H1 (cell line): ENCODE results near the gene ARHGAP1. TPM values are rescaled to one million over a fixed set of nuclear protein-coding genes. Genes with fewer than 3 reads are reported as not detected.

Experiments
- CTCF ChIA-PET: fragments of 300-600 bp; sonication (Branson Sonifier 250); formaldehyde crosslinking; loops from one replicate; lab custom pipeline; 2021; ENCODE audit not compliant: partially characterized antibody; lab: Charles Lee
- POLR2A ChIA-PET: fragments of 300-600 bp; sonication (Branson Sonifier 250); formaldehyde crosslinking; loops from one replicate; lab custom pipeline; 2021; ENCODE audit warnings: inconsistent platforms; ENCODE audit not compliant: partially characterized antibody; lab: Charles Lee
- DNase-seq, 2 experiments: peaks; one replicate each; pipeline versions ENCODE4 v3.0.0 to v3.0.0-alpha.2; 2010 to 2022; ENCODE audit warnings: low spot score in 2 of 2, low read depth in 1 of 2, mixed read lengths in 1 of 2
- FAIRE-seq: peaks from 2 replicates; lab custom pipeline; 2011; peaks lifted over from hg19 to GRCh38; lab: Jason Lieb, UNC
- H2AFZ ChIP-seq: 2 replicates; pipeline ENCODE4 v1.8.1; 2012; ENCODE audit warnings: low read length, inconsistent platforms
- H2AK5ac ChIP-seq: 2 replicates; pipeline ENCODE4 v1.6.1; 2013; ENCODE audit warnings: low read depth, low read length
- H2BK120ac ChIP-seq: replicated peaks from 2 replicates; pipeline ENCODE3; 2013; ENCODE audit warnings: low read depth, low read length, inconsistent platforms
- H2BK12ac ChIP-seq: 2 replicates; pipeline ENCODE4 v1.6.1; 2013; ENCODE audit warnings: low read depth, low read length
- H2BK15ac ChIP-seq: 2 replicates; pipeline ENCODE4 v1.6.1; 2013; ENCODE audit warnings: low read length
- H2BK20ac ChIP-seq: 2 replicates; pipeline ENCODE4 v1.6.1; 2013; ENCODE audit warnings: low read length
- H2BK5ac ChIP-seq: 2 replicates; pipeline ENCODE4 v1.6.1; 2013; ENCODE audit warnings: low read depth, low read length
- H3K14ac ChIP-seq: 2 replicates; pipeline ENCODE4 v1.6.1; 2013; ENCODE audit warnings: inconsistent platforms; ENCODE audit not compliant: insufficient read length
- H3K18ac ChIP-seq: 2 replicates; pipeline ENCODE4 v1.6.1; 2013; ENCODE audit warnings: low read length; ENCODE audit errors: extremely low read depth
- H3K23ac ChIP-seq: 2 replicates; pipeline ENCODE4 v1.6.1; 2013; ENCODE audit warnings: inconsistent platforms; ENCODE audit not compliant: insufficient read length
- H3K23me2 ChIP-seq: 2 replicates; pipeline ENCODE4 v1.6.1; 2013; ENCODE audit warnings: low read depth, low read length
- H3K27ac ChIP-seq: 2 replicates; pipeline ENCODE4 v1.6.1; 2011; ENCODE audit warnings: low read depth, low read length, inconsistent platforms
- H3K27me3 ChIP-seq, 4 experiments: replicated peaks in 1 of 4; 1 replicate in 1 of 4; 2 replicates in 3 of 4; pipeline versions ENCODE4 v1.6.1 to v1.8.1; 2011 to 2013; ENCODE audit warnings: low read length in 3 of 4, mild to moderate bottlenecking in 3 of 4, inconsistent platforms in 2 of 4, mixed read lengths in 2 of 4, moderate library complexity in 1 of 4; ENCODE audit not compliant: control insufficient read depth in 3 of 4, insufficient read depth in 3 of 4; ENCODE audit errors: extremely low read depth in 1 of 4
- H3K36me3 ChIP-seq, 4 experiments: 2 replicates each; pipeline versions ENCODE4 v1.6.1 to v1.8.1; 2011 to 2013; ENCODE audit warnings: mild to moderate bottlenecking in 4 of 4, low read length in 3 of 4, moderate library complexity in 2 of 4, control low read depth in 1 of 4, inconsistent platforms in 1 of 4; ENCODE audit not compliant: insufficient read depth in 4 of 4, control insufficient read depth in 2 of 4
- H3K4ac ChIP-seq: replicated peaks from 2 replicates; pipeline ENCODE3; 2013; ENCODE audit warnings: low read length, low read depth, mixed read lengths, inconsistent platforms; ENCODE audit not compliant: insufficient read length
- H3K4me1 ChIP-seq, 4 experiments: replicated peaks in 1 of 4; 1 replicate in 1 of 4; 2 replicates in 3 of 4; pipeline versions ENCODE4 v1.6.1 to v1.8.1; 2011 to 2013; ENCODE audit warnings: low read length in 3 of 4, inconsistent platforms in 2 of 4, mixed read lengths in 1 of 4; ENCODE audit not compliant: insufficient read depth in 4 of 4, control insufficient read depth in 3 of 4
- H3K4me2 ChIP-seq, 2 experiments: 2 replicates each; pipeline versions ENCODE4 v1.6.1 to v1.8.1; 2011 to 2013; ENCODE audit warnings: low read depth in 2 of 2, low read length in 2 of 2, control low read depth in 1 of 2, inconsistent platforms in 1 of 2, mild to moderate bottlenecking in 1 of 2; ENCODE audit not compliant: insufficient read depth in 1 of 2
- H3K4me3 ChIP-seq, 4 experiments: fragments of 200-600, 300-600 bp in 1 of 4; sonication (generic), shearing (Covaris generic), sonication (Bioruptor Twin) in 1 of 4; 2 replicates each; pipeline versions ENCODE4 v1.5.1 to v1.8.1; 2011 to 2016; ENCODE audit warnings: low read length in 4 of 4, low read depth in 3 of 4, control low read depth in 2 of 4, inconsistent platforms in 2 of 4, mild to moderate bottlenecking in 2 of 4, mixed read lengths in 1 of 4, moderate library complexity in 1 of 4; ENCODE audit not compliant: insufficient read depth in 2 of 4; ENCODE audit errors: extremely low read depth in 1 of 4
- H3K56ac ChIP-seq: replicated peaks from 2 replicates; pipeline ENCODE3; 2013; ENCODE audit warnings: low read depth, mild to moderate bottlenecking, mixed read lengths, low read length, inconsistent platforms; ENCODE audit not compliant: insufficient read length
- H3K79me1 ChIP-seq: 2 replicates; pipeline ENCODE4 v1.6.1; 2013; ENCODE audit warnings: low read depth, low read length, control low read depth
- H3K79me2 ChIP-seq, 2 experiments: 2 replicates each; pipeline versions ENCODE4 v1.6.1 to v1.8.1; 2012 to 2013; ENCODE audit warnings: low read length in 2 of 2, mild to moderate bottlenecking in 2 of 2, inconsistent platforms in 1 of 2; ENCODE audit not compliant: insufficient read depth in 2 of 2, control insufficient read depth in 1 of 2
- H3K9ac ChIP-seq, 4 experiments: replicated peaks in 1 of 4; 1 replicate in 1 of 4; 2 replicates in 3 of 4; pipeline versions ENCODE4 v1.6.1 to v1.8.1; 2011 to 2013; ENCODE audit warnings: low read depth in 3 of 4, low read length in 3 of 4, control low read depth in 2 of 4, mild to moderate bottlenecking in 2 of 4, moderate library complexity in 2 of 4, inconsistent platforms in 1 of 4; ENCODE audit errors: extremely low read depth in 1 of 4
- H3K9me3 ChIP-seq, 2 experiments: 2 replicates each; pipeline versions ENCODE4 v1.6.1 to v1.8.1; 2012 to 2013; ENCODE audit warnings: mild to moderate bottlenecking in 2 of 2, moderate library complexity in 2 of 2, control low read depth in 1 of 2, inconsistent platforms in 1 of 2, low read depth in 1 of 2, low read length in 1 of 2, mixed read lengths in 1 of 2; ENCODE audit not compliant: insufficient read depth in 2 of 2
- H4K20me1 ChIP-seq, 2 experiments: replicated peaks in 1 of 2; 2 replicates each; pipeline versions ENCODE3 to v1.8.1; 2011 to 2013; ENCODE audit warnings: inconsistent platforms in 2 of 2, low read length in 2 of 2, mild to moderate bottlenecking in 1 of 2; ENCODE audit not compliant: insufficient read depth in 2 of 2, control insufficient read depth in 1 of 2
- H4K5ac ChIP-seq: 2 replicates; pipeline ENCODE4 v1.6.1; 2013; ENCODE audit warnings: low read length, low read depth, mixed read lengths, inconsistent platforms; ENCODE audit not compliant: insufficient read length
- H4K8ac ChIP-seq: 2 replicates; pipeline ENCODE4 v1.8.0; 2013; ENCODE audit warnings: mild to moderate bottlenecking, moderate library complexity, low read length, inconsistent platforms; ENCODE audit not compliant: insufficient read depth; ENCODE audit errors: extremely low read depth
- H4K91ac ChIP-seq: replicated peaks from 2 replicates; pipeline ENCODE3; 2013; ENCODE audit warnings: low read length, mixed read lengths, inconsistent platforms; ENCODE audit not compliant: insufficient read length
- BACH1 ChIP-seq: IDR thresholded peaks from 2 replicates; pipeline ENCODE4 v1.6.1; 2012; ENCODE audit warnings: low read length, improper control_type of control experiment
- CHD2 ChIP-seq: IDR thresholded peaks from 2 replicates; pipeline ENCODE4 v1.6.1; 2012; ENCODE audit warnings: low read length, improper control_type of control experiment
- FOSL1 ChIP-seq: IDR thresholded peaks from 2 replicates; pipeline ENCODE4 v1.6.1; 2011; ENCODE audit warnings: mild to moderate bottlenecking, low read depth, low read length, moderate library complexity; ENCODE audit not compliant: insufficient read depth
- JUN ChIP-seq: IDR thresholded peaks from 2 replicates; pipeline ENCODE4 v1.6.1; 2011; ENCODE audit warnings: low read depth, mild to moderate bottlenecking, improper control_type of control experiment, low read length
- SIN3A ChIP-seq, 2 experiments: IDR thresholded peaks in 1 of 2; conservative IDR thresholded peaks in 1 of 2; 2 replicates each; pipeline ENCODE4 v1.6.1; 2011 to 2012; ENCODE audit warnings: low read length in 2 of 2, improper control_type of control experiment in 1 of 2, low read depth in 1 of 2, mild to moderate bottlenecking in 1 of 2
- TEAD4 ChIP-seq: IDR thresholded peaks from 2 replicates; pipeline ENCODE4 v1.6.1; 2012; ENCODE audit warnings: low read depth, low read length, inconsistent platforms, mixed read lengths
- WGBS, 2 experiments: shearing (Covaris generic) in 1 of 2; methylation state at CpG; one replicate each; pipeline versions ENCODE4 v1.1.6 to v1.1.7; 2013 to 2015; ENCODE audit warnings: low lambda C conversion rate in 2 of 2, mixed read lengths in 2 of 2, inconsistent platforms in 1 of 2, low coverage in 1 of 2, missing lambda C conversion rate in 1 of 2; ENCODE audit not compliant: insufficient replicate concordance in 2 of 2, insufficient coverage in 1 of 2, insufficient read length in 1 of 2; ENCODE audit errors: extremely low coverage in 1 of 2, missing lambda C conversion rate in 1 of 2; 5-methylcytosine and 5-hydroxymethylcytosine counted together
- polyA plus RNA-seq, 7 experiments: library from polyadenylated mRNA; depleted of rRNA in 3 of 7; stranded (reverse) in 5 of 7; unstranded in 2 of 7; fragments of >200 nt in 5 of 7; fragments of 200-250 nt in 2 of 7; gene quantifications; 1 replicate in 5 of 7; 2 replicates in 1 of 7; 4 replicates in 1 of 7; pipeline versions ENCODE4 v1.2.1 to v1.2.3, GENCODE V29; 2011 to 2013; ENCODE audit warnings: missing spikeins in 2 of 7, mixed read lengths in 2 of 7
- total RNA-seq: library from RNA; stranded (reverse); fragmentation: NEBNext Ultra II Directional; extraction: Animal tissue kit (Norgen Biotek cat#: 25700); gene quantifications from 2 replicates; pipeline ENCODE4 v1.2.1, GENCODE V29; 2021
- TF ChIP-seq, protein P1 (sequence below): IDR thresholded peaks from 2 replicates; pipeline ENCODE4 v1.6.1; 2012; ENCODE audit warnings: inconsistent platforms

Gene ARHGAP1
- total and polyA plus RNA-seq, 2 of the 8 experiments (the other 6 are each of a cell fraction or from before 2014, with no cell fraction given): 28.6 to 58.8 TPM

DNA sequence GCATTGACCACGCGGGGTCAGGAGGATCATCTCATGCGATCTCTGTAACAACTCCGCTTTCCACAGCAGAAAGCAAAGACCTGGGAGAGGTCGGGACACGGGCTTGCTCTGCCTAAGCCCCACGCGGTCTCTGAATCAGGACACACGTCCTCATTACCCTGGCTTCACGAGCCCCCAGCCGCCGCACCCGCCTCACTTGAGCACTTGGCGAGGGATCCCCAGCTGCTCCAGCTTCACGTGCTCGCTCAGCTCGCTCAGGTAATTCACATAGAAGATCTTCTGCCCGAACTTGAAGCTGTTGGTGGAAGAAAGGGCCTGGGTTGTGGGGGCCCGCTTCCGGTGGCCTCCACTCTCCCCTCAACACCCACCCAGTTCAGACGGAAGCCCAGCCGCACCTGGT lies 19.6 kb downstream of the ARHGAP1 start:
- H3K4me3 ChIP-seq: no peak overlapping the region
- H2BK12ac ChIP-seq: no peak overlapping the region
- no peaks in the 10 kb centered on the region for H3K9me3 ChIP-seq
- no peaks in the 10 kb centered on the region for H3K79me2 ChIP-seq
- no peak overlapping the region for H3K18ac ChIP-seq
- H3K4ac ChIP-seq: no peak overlapping the region
- no peak overlapping the region for H3K23ac ChIP-seq
- no peaks in the 10 kb centered on the region for H3K79me1 ChIP-seq
- no peak overlapping the region for H4K91ac ChIP-seq
- H3K36me3 ChIP-seq: peaks cover 0 to 11% (median 3%) of the 10 kb centered on the region in 4 experiments; a peak in 4 of 8 replicates
- CTCF ChIA-PET: interaction anchor here (0.6 to 7.5 kb wide), 2 partner anchors 11 to 145 kb away, joined by 4 to 36 read pairs; no protein-coding TSS in a partner anchor
- H4K5ac ChIP-seq: no peak overlapping the region
- H4K8ac ChIP-seq: peak overlapping the region; percentile 25
- no peak overlapping the region for H2AFZ ChIP-seq
- 91% methylated on average over 20 of the region's 22 CpGs; no CpG with 5 or more reads in 1 of the 2 experiments for WGBS, 2 experiments
- H2BK20ac ChIP-seq: no peak overlapping the region
- no peak overlapping the region for H2BK15ac ChIP-seq
- no peak overlapping the region for H3K9ac ChIP-seq
- no peaks in the 10 kb centered on the region for H3K27me3 ChIP-seq
- H2AK5ac ChIP-seq: no peak overlapping the region
- no peak overlapping the region for H2BK5ac ChIP-seq
- H3K14ac ChIP-seq: no peak overlapping the region
- no peak overlapping the region for H3K4me2 ChIP-seq
- no peak overlapping the region for H3K56ac ChIP-seq
- POLR2A ChIA-PET: interaction anchor here (1.2 to 2.3 kb wide), 2 partner anchors 16 to 20 kb away, joined by 3 to 6 read pairs; partner anchors contain the start of genes ARHGAP1 and ZNF408
- FAIRE-seq (no peak), DNase-seq (no peak)
- H4K20me1 ChIP-seq: peaks cover 0 to 1% of the 10 kb centered on the region in 2 experiments
- TF ChIP-seq TEAD4 (no peak), SIN3A (conservative IDR thresholded peaks at IDR 0.05 in 1 of 2, IDR thresholded peaks at IDR 0.05 in 1 of 2; ENCODE audit: low read depth in 1 of 2, low read length in 2 of 2) (no peak), JUN (no peak), BACH1 (no peak), CHD2 (no peak), FOSL1 (no peak)
- TF ChIP-seq, protein P1, sequence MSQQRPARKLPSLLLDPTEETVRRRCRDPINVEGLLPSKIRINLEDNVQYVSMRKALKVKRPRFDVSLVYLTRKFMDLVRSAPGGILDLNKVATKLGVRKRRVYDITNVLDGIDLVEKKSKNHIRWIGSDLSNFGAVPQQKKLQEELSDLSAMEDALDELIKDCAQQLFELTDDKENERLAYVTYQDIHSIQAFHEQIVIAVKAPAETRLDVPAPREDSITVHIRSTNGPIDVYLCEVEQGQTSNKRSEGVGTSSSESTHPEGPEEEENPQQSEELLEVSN: no peak
- H3K27ac ChIP-seq: no peak overlapping the region
- H3K23me2 ChIP-seq: no peaks in the 10 kb centered on the region
- H2BK120ac ChIP-seq: no peak overlapping the region
- H3K4me1 ChIP-seq: no peaks in the 10 kb centered on the region
